H1 (cell line): Measurements from ENCODE around the gene TMEM59L. TPM values are rescaled to one million over a fixed set of nuclear protein-coding genes. Genes with fewer than 3 reads are reported as not detected.

ENCODE experiments used
- CTCF ChIA-PET: fragments of 300-600 bp; sonication (Branson Sonifier 250); formaldehyde crosslinking; loops from one replicate; lab custom pipeline; 2021; ENCODE audit not compliant: partially characterized antibody; lab: Charles Lee
- POLR2A ChIA-PET: fragments of 300-600 bp; sonication (Branson Sonifier 250); formaldehyde crosslinking; loops from one replicate; lab custom pipeline; 2021; ENCODE audit warnings: inconsistent platforms; ENCODE audit not compliant: partially characterized antibody; lab: Charles Lee
- DNase-seq, 2 experiments: peaks; one replicate each; pipeline versions ENCODE4 v3.0.0 to v3.0.0-alpha.2; 2010 to 2022; ENCODE audit warnings: low spot score in 2 of 2, low read depth in 1 of 2, mixed read lengths in 1 of 2
- FAIRE-seq: peaks from 2 replicates; lab custom pipeline; 2011; peaks lifted over from hg19 to GRCh38; lab: Jason Lieb, UNC
- H2AFZ ChIP-seq: 2 replicates; pipeline ENCODE4 v1.8.1; 2012; ENCODE audit warnings: low read length, inconsistent platforms
- H2AK5ac ChIP-seq: 2 replicates; pipeline ENCODE4 v1.6.1; 2013; ENCODE audit warnings: low read depth, low read length
- H2BK120ac ChIP-seq: replicated peaks from 2 replicates; pipeline ENCODE3; 2013; ENCODE audit warnings: low read depth, low read length, inconsistent platforms
- H2BK12ac ChIP-seq: 2 replicates; pipeline ENCODE4 v1.6.1; 2013; ENCODE audit warnings: low read depth, low read length
- H2BK15ac ChIP-seq: 2 replicates; pipeline ENCODE4 v1.6.1; 2013; ENCODE audit warnings: low read length
- H2BK20ac ChIP-seq: 2 replicates; pipeline ENCODE4 v1.6.1; 2013; ENCODE audit warnings: low read length
- H2BK5ac ChIP-seq: 2 replicates; pipeline ENCODE4 v1.6.1; 2013; ENCODE audit warnings: low read depth, low read length
- H3K14ac ChIP-seq: 2 replicates; pipeline ENCODE4 v1.6.1; 2013; ENCODE audit warnings: inconsistent platforms; ENCODE audit not compliant: insufficient read length
- H3K18ac ChIP-seq: 2 replicates; pipeline ENCODE4 v1.6.1; 2013; ENCODE audit warnings: low read length; ENCODE audit errors: extremely low read depth
- H3K23ac ChIP-seq: 2 replicates; pipeline ENCODE4 v1.6.1; 2013; ENCODE audit warnings: inconsistent platforms; ENCODE audit not compliant: insufficient read length
- H3K23me2 ChIP-seq: 2 replicates; pipeline ENCODE4 v1.6.1; 2013; ENCODE audit warnings: low read depth, low read length
- H3K27ac ChIP-seq: 2 replicates; pipeline ENCODE4 v1.6.1; 2011; ENCODE audit warnings: low read depth, low read length, inconsistent platforms
- H3K27me3 ChIP-seq, 4 experiments: replicated peaks in 1 of 4; 1 replicate in 1 of 4; 2 replicates in 3 of 4; pipeline versions ENCODE4 v1.6.1 to v1.8.1; 2011 to 2013; ENCODE audit warnings: low read length in 3 of 4, mild to moderate bottlenecking in 3 of 4, inconsistent platforms in 2 of 4, mixed read lengths in 2 of 4, moderate library complexity in 1 of 4; ENCODE audit not compliant: control insufficient read depth in 3 of 4, insufficient read depth in 3 of 4; ENCODE audit errors: extremely low read depth in 1 of 4
- H3K36me3 ChIP-seq, 4 experiments: 2 replicates each; pipeline versions ENCODE4 v1.6.1 to v1.8.1; 2011 to 2013; ENCODE audit warnings: mild to moderate bottlenecking in 4 of 4, low read length in 3 of 4, moderate library complexity in 2 of 4, control low read depth in 1 of 4, inconsistent platforms in 1 of 4; ENCODE audit not compliant: insufficient read depth in 4 of 4, control insufficient read depth in 2 of 4
- H3K4ac ChIP-seq: replicated peaks from 2 replicates; pipeline ENCODE3; 2013; ENCODE audit warnings: low read length, low read depth, mixed read lengths, inconsistent platforms; ENCODE audit not compliant: insufficient read length
- H3K4me1 ChIP-seq, 4 experiments: replicated peaks in 1 of 4; 1 replicate in 1 of 4; 2 replicates in 3 of 4; pipeline versions ENCODE4 v1.6.1 to v1.8.1; 2011 to 2013; ENCODE audit warnings: low read length in 3 of 4, inconsistent platforms in 2 of 4, mixed read lengths in 1 of 4; ENCODE audit not compliant: insufficient read depth in 4 of 4, control insufficient read depth in 3 of 4
- H3K4me2 ChIP-seq, 2 experiments: 2 replicates each; pipeline versions ENCODE4 v1.6.1 to v1.8.1; 2011 to 2013; ENCODE audit warnings: low read depth in 2 of 2, low read length in 2 of 2, control low read depth in 1 of 2, inconsistent platforms in 1 of 2, mild to moderate bottlenecking in 1 of 2; ENCODE audit not compliant: insufficient read depth in 1 of 2
- H3K4me3 ChIP-seq, 4 experiments: fragments of 200-600, 300-600 bp in 1 of 4; sonication (generic), shearing (Covaris generic), sonication (Bioruptor Twin) in 1 of 4; 2 replicates each; pipeline versions ENCODE4 v1.5.1 to v1.8.1; 2011 to 2016; ENCODE audit warnings: low read length in 4 of 4, low read depth in 3 of 4, control low read depth in 2 of 4, inconsistent platforms in 2 of 4, mild to moderate bottlenecking in 2 of 4, mixed read lengths in 1 of 4, moderate library complexity in 1 of 4; ENCODE audit not compliant: insufficient read depth in 2 of 4; ENCODE audit errors: extremely low read depth in 1 of 4
- H3K56ac ChIP-seq: replicated peaks from 2 replicates; pipeline ENCODE3; 2013; ENCODE audit warnings: low read depth, mild to moderate bottlenecking, mixed read lengths, low read length, inconsistent platforms; ENCODE audit not compliant: insufficient read length
- H3K79me1 ChIP-seq: 2 replicates; pipeline ENCODE4 v1.6.1; 2013; ENCODE audit warnings: low read depth, low read length, control low read depth
- H3K79me2 ChIP-seq, 2 experiments: 2 replicates each; pipeline versions ENCODE4 v1.6.1 to v1.8.1; 2012 to 2013; ENCODE audit warnings: low read length in 2 of 2, mild to moderate bottlenecking in 2 of 2, inconsistent platforms in 1 of 2; ENCODE audit not compliant: insufficient read depth in 2 of 2, control insufficient read depth in 1 of 2
- H3K9ac ChIP-seq, 4 experiments: replicated peaks in 1 of 4; 1 replicate in 1 of 4; 2 replicates in 3 of 4; pipeline versions ENCODE4 v1.6.1 to v1.8.1; 2011 to 2013; ENCODE audit warnings: low read depth in 3 of 4, low read length in 3 of 4, control low read depth in 2 of 4, mild to moderate bottlenecking in 2 of 4, moderate library complexity in 2 of 4, inconsistent platforms in 1 of 4; ENCODE audit errors: extremely low read depth in 1 of 4
- H3K9me3 ChIP-seq, 2 experiments: 2 replicates each; pipeline versions ENCODE4 v1.6.1 to v1.8.1; 2012 to 2013; ENCODE audit warnings: mild to moderate bottlenecking in 2 of 2, moderate library complexity in 2 of 2, control low read depth in 1 of 2, inconsistent platforms in 1 of 2, low read depth in 1 of 2, low read length in 1 of 2, mixed read lengths in 1 of 2; ENCODE audit not compliant: insufficient read depth in 2 of 2
- H4K20me1 ChIP-seq, 2 experiments: replicated peaks in 1 of 2; 2 replicates each; pipeline versions ENCODE3 to v1.8.1; 2011 to 2013; ENCODE audit warnings: inconsistent platforms in 2 of 2, low read length in 2 of 2, mild to moderate bottlenecking in 1 of 2; ENCODE audit not compliant: insufficient read depth in 2 of 2, control insufficient read depth in 1 of 2
- H4K5ac ChIP-seq: 2 replicates; pipeline ENCODE4 v1.6.1; 2013; ENCODE audit warnings: low read length, low read depth, mixed read lengths, inconsistent platforms; ENCODE audit not compliant: insufficient read length
- H4K8ac ChIP-seq: 2 replicates; pipeline ENCODE4 v1.8.0; 2013; ENCODE audit warnings: mild to moderate bottlenecking, moderate library complexity, low read length, inconsistent platforms; ENCODE audit not compliant: insufficient read depth; ENCODE audit errors: extremely low read depth
- H4K91ac ChIP-seq: replicated peaks from 2 replicates; pipeline ENCODE3; 2013; ENCODE audit warnings: low read length, mixed read lengths, inconsistent platforms; ENCODE audit not compliant: insufficient read length
- CHD1 ChIP-seq: IDR thresholded peaks from 2 replicates; pipeline ENCODE4 v1.6.1; 2012; ENCODE audit warnings: low read depth, low read length, improper control_type of control experiment
- MAFK ChIP-seq: IDR thresholded peaks from 2 replicates; pipeline ENCODE4 v1.6.1; 2012; ENCODE audit warnings: low read depth, mild to moderate bottlenecking, improper control_type of control experiment, low read length
- WGBS, 2 experiments: shearing (Covaris generic) in 1 of 2; methylation state at CpG; one replicate each; pipeline versions ENCODE4 v1.1.6 to v1.1.7; 2013 to 2015; ENCODE audit warnings: low lambda C conversion rate in 2 of 2, mixed read lengths in 2 of 2, inconsistent platforms in 1 of 2, low coverage in 1 of 2, missing lambda C conversion rate in 1 of 2; ENCODE audit not compliant: insufficient replicate concordance in 2 of 2, insufficient coverage in 1 of 2, insufficient read length in 1 of 2; ENCODE audit errors: extremely low coverage in 1 of 2, missing lambda C conversion rate in 1 of 2; 5-methylcytosine and 5-hydroxymethylcytosine counted together
- polyA plus RNA-seq, 7 experiments: library from polyadenylated mRNA; depleted of rRNA in 3 of 7; stranded (reverse) in 5 of 7; unstranded in 2 of 7; fragments of >200 nt in 5 of 7; fragments of 200-250 nt in 2 of 7; gene quantifications; 1 replicate in 5 of 7; 2 replicates in 1 of 7; 4 replicates in 1 of 7; pipeline versions ENCODE4 v1.2.1 to v1.2.3, GENCODE V29; 2011 to 2013; ENCODE audit warnings: missing spikeins in 2 of 7, mixed read lengths in 2 of 7
- total RNA-seq: library from RNA; stranded (reverse); fragmentation: NEBNext Ultra II Directional; extraction: Animal tissue kit (Norgen Biotek cat#: 25700); gene quantifications from 2 replicates; pipeline ENCODE4 v1.2.1, GENCODE V29; 2021

Gene TMEM59L
- total and polyA plus RNA-seq, 2 of the 8 experiments (the other 6 are each of a cell fraction or from before 2014, with no cell fraction given) = 4.0 to 12.2 TPM

DNA sequence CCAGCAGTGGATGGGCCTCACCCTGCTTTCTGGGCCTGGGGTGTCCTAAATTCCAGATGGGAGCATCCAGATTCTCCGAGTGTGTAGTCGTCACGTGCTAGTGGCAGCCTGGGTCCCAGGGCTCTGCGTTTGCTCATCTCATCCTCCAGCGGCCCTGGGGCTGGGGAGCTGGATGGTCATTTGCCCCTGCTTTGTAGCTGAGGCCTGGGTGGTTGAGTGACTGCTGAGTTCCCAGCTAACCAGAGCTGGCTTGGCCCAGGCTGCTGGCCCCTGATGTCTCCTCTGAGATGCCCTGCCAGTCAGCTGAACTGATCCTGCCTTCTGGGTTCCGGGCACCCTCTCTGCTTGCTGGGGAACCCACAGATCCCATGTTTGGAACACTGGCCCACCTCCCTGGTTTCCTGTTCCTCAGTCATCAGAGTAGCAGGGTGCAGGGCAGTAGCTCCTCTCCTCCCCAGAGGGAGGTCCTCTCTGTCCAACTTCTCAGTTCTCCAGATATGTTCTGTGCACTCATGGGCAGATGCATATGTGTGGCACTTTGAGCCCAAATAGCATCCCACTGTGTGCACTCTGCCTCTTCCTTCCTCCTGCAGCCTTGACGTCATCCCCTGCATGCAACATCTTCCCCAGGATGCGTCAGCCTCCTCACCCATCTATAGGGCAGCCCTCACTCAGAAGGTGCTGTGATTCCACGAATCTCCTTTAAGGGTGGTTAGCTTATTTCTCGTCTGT lies 48.4 kb downstream of the TMEM59L start:
- Histone ChIP-seq H3K9ac (no peak overlapping the region), H3K4me2 (no peak overlapping the region), H3K4ac (no peak overlapping the region), H3K23ac (no peak overlapping the region), H3K27ac (no peak overlapping the region), H3K23me2 (no peaks in the 10 kb centered on the region), H2BK120ac (no peak overlapping the region), H3K4me1 (peaks cover 0 to 12% (median 6%) of the 10 kb centered on the region in 4 experiments; a peak in 5 of 7 replicates), H3K27me3 (peaks cover 0 to 4% (median 0%) of the 10 kb centered on the region in 4 experiments; a peak in 1 of 7 replicates), H3K14ac (no peak overlapping the region), H2AK5ac (no peak overlapping the region), H4K5ac (no peak overlapping the region), H2AFZ (no peak overlapping the region), H3K4me3 (no peak overlapping the region), H2BK5ac (no peak overlapping the region), H3K18ac (no peak overlapping the region), H3K36me3 (no peaks in the 10 kb centered on the region), H2BK12ac (no peak overlapping the region), H4K91ac (peak overlapping the region; percentile 84), H3K79me2 (no peaks in the 10 kb centered on the region; a peak in 1 of 4 replicates), H2BK20ac (no peak overlapping the region), H4K8ac (0 out of 2 replicates have a peak overlapping the region, but pooled peaks have one; percentile 36), H2BK15ac (no peak overlapping the region), H3K56ac (no peak overlapping the region), H3K79me1 (peaks cover 3% of the 10 kb centered on the region; the same call in 1 of the 2 replicates), H4K20me1 (peaks cover 5 to 15% of the 10 kb centered on the region in 2 experiments), H3K9me3 (no peaks in the 10 kb centered on the region)
- no peak for FAIRE-seq
- ChIA-PET POLR2A (interaction anchor here (0.8 to 1.2 kb wide), 2 partner anchors 45 to 89 kb away, joined by 3 read pairs; partner anchors contain the start of gene UBA52), CTCF (interaction anchor here (1.0 to 2.1 kb wide), 6 partner anchors 12 to 206 kb away, joined by 3 to 7 read pairs (median 3); no protein-coding TSS in a partner anchor)
- WGBS, 2 experiments = 93% methylated on average over 10 of the region's 10 CpGs; no CpG with 5 or more reads in 1 of the 2 experiments
- no peak for DNase-seq
- no peak for TF ChIP-seq MAFK
- no peak for TF ChIP-seq CHD1
